ENCODE data around the gene CEP131. TPM values are rescaled to one million over a fixed set of nuclear protein-coding genes. Genes with fewer than 3 reads are reported as not detected.
A peak's percentile ranks its signal among the peaks of the same experiment; 100 is the strongest.

The CEP131 gene
- total and polyA plus RNA-seq, 5 donors: 4.6 to 7.4 (median 5.8) TPM

DNA sequence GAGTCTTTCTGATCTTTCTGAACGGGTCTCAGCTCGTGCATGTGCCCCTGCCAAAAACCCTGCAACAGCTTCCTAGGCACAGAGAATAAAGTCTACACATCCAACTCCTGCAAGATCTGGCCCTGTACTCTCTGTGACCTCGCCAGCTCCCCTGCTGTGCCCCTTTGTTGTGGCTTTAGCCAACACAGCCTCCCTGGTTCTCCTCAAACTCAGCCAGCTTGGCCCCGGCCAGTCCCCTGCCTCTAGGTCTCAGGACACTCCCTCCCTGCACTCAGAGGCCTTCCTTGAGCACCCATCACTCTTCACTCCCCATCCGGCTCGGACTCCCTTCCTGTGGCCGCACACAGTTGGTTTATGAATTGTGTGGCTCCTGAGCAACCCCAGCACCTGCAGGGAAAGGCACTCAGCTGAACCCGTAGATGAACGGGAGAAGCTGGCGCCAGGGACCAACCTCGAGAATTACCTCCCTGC, 1.4 kb downstream of the CEP131 start:
- Histone ChIP-seq H3K9me3 (ENCODE audit: control insufficient read depth, low read length) (no peaks in the 10 kb centered on the region), H3K4me3 (ENCODE audit: low read length) (no peak overlapping the region), H3K27me3 (ENCODE audit: control insufficient read depth, insufficient read depth) (no peaks in the 10 kb centered on the region), H3K4me1 (ENCODE audit: control insufficient read depth, insufficient read depth, low read length) (peaks cover 2% of the 10 kb centered on the region), H3K27ac (ENCODE audit: low read length) (no peak overlapping the region)
- DNase-seq: peak in 1 of 3 donors; percentile 48
- intact Hi-C loops (cut with DNase I): no loop called here
- WGBS: 74% methylated on average over 11 of the region's 11 CpGs
- ATAC-seq: no peak

DNA sequence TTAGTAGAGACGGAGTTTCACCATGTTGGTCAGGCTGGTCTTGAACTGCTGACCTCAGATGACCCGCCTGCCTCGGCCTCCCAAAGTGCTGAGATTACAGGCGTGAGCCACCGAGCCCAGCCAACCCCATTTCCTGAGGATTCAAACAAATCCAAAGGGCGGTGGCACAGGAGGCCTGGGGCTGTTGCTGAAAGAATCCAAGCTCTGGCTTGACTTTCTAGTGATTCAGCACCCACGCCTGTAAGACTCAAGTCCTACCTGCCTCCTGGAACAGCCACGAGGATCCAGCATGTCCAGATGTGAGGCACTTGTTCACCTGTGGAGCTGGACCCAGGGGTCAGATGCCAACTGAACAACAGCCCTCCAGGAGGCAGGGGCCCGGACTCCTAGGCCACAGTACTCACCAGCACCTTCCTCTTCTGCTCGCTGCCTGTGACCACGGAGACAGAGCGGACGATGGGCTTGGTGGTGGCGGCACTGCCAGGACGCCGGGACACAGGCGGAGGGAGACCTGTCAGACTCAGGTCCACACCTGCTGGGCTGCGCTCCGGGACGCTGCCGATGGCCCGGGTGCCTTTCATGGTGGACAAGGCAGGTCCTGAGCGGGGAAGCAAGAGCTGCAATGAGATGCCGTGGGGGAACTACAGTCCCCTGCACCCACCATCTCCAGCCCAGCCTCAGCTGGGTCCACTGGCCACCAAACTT, 3.1 kb downstream of the CEP131 start:
- Histone ChIP-seq H3K27me3 (ENCODE audit: control insufficient read depth, insufficient read depth) (no peaks in the 10 kb centered on the region), H3K4me3 (ENCODE audit: low read length) (no peak overlapping the region), H3K9me3 (ENCODE audit: control insufficient read depth, low read length) (no peaks in the 10 kb centered on the region), H3K27ac (ENCODE audit: low read length) (no peak overlapping the region), H3K4me1 (ENCODE audit: control insufficient read depth, insufficient read depth, low read length) (peaks cover 2% of the 10 kb centered on the region)
- 94% methylated on average over 24 of the region's 24 CpGs for WGBS
- DNase-seq: peak in 2 of 3 donors; percentile 37 to 61
- no peak for ATAC-seq
- intact Hi-C loops (cut with DNase I): no loop called here

DNA sequence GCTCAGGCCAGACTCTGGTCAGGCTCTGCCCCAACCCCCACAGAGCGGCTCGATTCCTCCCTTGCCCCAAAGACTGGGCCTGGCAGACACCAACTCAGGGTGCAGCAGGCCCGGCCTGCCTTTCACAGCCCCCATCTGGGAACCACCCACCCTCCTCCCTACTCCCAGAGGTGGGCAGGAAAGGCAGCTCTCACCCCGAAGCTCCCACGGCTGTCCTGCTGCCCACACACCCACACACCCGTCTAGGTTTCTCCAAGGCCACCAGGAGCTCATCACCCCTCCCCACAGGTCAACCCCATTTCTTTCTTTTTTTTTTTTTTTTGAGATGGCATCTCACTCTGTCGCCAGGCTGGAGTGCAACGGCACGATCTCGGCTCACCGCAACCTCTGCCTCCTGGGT, 3.8 kb downstream of the CEP131 start:
- intact Hi-C loops (cut with DNase I): no loop called here
- H3K27ac ChIP-seq (ENCODE audit: low read length): no peak overlapping the region
- no peaks in the 10 kb centered on the region for H3K27me3 ChIP-seq (ENCODE audit: control insufficient read depth, insufficient read depth)
- no peaks in the 10 kb centered on the region for H3K9me3 ChIP-seq (ENCODE audit: control insufficient read depth, low read length)
- H3K4me1 ChIP-seq (ENCODE audit: control insufficient read depth, insufficient read depth, low read length): peaks cover 2% of the 10 kb centered on the region
- WGBS: 94% methylated on average over 11 of the region's 11 CpGs
- ATAC-seq: no peak
- peak in 1 of 3 donors; percentile 29 for DNase-seq
- H3K4me3 ChIP-seq (ENCODE audit: low read length): no peak overlapping the region

DNA sequence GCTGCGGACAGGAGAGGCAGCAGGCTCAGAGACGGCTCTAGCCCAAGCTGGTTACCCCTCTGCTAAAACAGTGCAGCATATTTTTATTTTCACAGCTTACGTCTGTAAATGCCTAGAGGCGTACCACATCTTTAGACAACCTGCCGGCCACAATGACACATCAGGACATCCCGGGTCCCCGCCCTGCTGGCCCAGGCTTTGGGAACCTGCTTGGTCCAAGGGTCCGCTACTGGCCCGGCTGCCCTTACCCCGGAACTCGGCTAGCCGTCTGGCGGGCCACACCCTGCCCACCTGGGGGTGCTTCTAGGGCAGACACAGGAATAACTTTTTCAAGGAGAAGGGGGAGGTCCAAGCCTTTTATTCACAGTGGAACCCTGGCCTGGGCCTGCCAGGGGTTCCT, 4.3 kb downstream of the CEP131 start:
- Histone ChIP-seq H3K27me3 (ENCODE audit: control insufficient read depth, insufficient read depth) (no peaks in the 10 kb centered on the region), H3K4me1 (ENCODE audit: control insufficient read depth, insufficient read depth, low read length) (peaks cover 2% of the 10 kb centered on the region), H3K9me3 (ENCODE audit: control insufficient read depth, low read length) (no peaks in the 10 kb centered on the region), H3K27ac (ENCODE audit: low read length) (no peak overlapping the region), H3K4me3 (ENCODE audit: low read length) (no peak overlapping the region)
- DNase-seq: peak in 1 of 3 donors; percentile 44
- intact Hi-C loops (cut with DNase I): no loop called here
- 90% methylated on average over 13 of the region's 13 CpGs for WGBS
- ATAC-seq: no peak

DNA sequence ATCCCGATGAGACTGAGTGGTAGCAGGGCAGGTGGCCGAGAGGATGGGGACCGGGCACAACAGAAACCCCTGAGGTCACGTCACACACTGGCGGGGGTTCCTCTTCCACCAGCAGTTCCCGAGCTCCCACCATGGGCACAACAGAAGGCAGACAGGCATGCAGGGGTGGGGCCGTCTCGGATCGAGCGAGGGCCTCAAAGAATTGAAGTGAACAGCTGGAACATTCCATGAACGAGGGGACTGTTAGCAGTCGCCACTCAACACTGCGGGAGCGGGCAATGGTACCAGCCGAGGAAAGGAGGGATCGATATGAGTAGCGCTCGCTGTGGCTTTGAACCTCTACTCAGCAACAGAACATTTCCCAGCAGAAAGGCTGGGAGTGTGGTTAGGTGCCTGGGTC, 5.3 kb downstream of the CEP131 start:
- no peak for ATAC-seq
- DNase-seq: peak in 1 of 3 donors; percentile 36
- H3K9me3 ChIP-seq (ENCODE audit: control insufficient read depth, low read length): no peaks in the 10 kb centered on the region
- peaks cover 2% of the 10 kb centered on the region for H3K4me1 ChIP-seq (ENCODE audit: control insufficient read depth, insufficient read depth, low read length)
- H3K27me3 ChIP-seq (ENCODE audit: control insufficient read depth, insufficient read depth): no peaks in the 10 kb centered on the region
- WGBS: 88% methylated on average over 18 of the region's 18 CpGs
- H3K27ac ChIP-seq (ENCODE audit: low read length): no peak overlapping the region
- H3K4me3 ChIP-seq (ENCODE audit: low read length): no peak overlapping the region
- intact Hi-C loops (cut with DNase I): no loop called here

DNA sequence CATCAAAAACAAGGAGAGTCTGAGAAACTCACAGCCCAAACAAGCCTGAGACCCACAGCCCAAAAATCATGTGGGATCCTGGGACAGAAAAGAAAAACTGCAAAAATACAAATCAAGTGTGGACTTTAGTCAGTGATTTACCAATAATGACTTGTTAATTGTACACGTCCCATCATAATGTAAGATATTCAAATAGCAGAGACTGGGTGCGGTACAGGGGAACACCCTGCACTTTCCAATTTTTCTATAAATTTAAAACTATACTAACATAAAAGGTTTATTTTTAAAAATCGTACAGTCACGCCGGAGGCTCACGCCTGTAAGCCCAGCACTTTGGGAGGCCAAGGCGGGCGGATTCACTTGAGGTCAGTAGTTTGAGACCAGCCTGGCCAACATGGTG, 8.8 kb downstream of the CEP131 start:
- H3K27me3 ChIP-seq (ENCODE audit: control insufficient read depth, insufficient read depth): no peaks in the 10 kb centered on the region
- 97% methylated on average over 8 of the region's 8 CpGs for WGBS
- H3K9me3 ChIP-seq (ENCODE audit: control insufficient read depth, low read length): no peaks in the 10 kb centered on the region
- no peak overlapping the region for H3K27ac ChIP-seq (ENCODE audit: low read length)
- intact Hi-C loops (cut with DNase I): no loop called here
- H3K4me1 ChIP-seq (ENCODE audit: control insufficient read depth, insufficient read depth, low read length): no peaks in the 10 kb centered on the region
- H3K4me3 ChIP-seq (ENCODE audit: low read length): no peak overlapping the region
- peak in 1 of 3 donors; percentile 2 for DNase-seq
- ATAC-seq: no peak

DNA sequence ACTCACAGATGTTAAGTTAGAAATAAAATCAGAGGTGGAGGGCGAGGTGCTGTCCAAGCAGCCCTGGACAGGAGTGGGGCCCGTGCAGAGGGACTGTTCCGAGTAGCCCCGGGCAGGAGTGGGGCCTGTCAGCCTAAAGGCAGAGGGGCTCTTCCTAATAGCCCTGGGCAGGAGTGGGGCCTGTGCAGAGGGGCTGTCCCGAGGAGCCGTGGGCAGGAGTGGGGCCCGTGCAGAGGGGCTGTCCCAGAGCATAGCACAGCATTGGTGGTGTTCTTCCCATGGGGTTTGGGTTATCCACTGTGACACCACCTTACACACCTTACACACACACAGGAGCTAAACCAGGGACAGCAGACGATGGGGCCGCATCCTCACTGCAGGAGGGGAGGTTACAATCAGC, 10.4 kb downstream of the CEP131 start:
- intact Hi-C loops (cut with DNase I): no loop called here
- ATAC-seq: no peak
- 93% methylated on average over 9 of the region's 9 CpGs for WGBS
- Histone ChIP-seq H3K4me3 (ENCODE audit: low read length) (no peak overlapping the region), H3K9me3 (ENCODE audit: control insufficient read depth, low read length) (no peaks in the 10 kb centered on the region), H3K4me1 (ENCODE audit: control insufficient read depth, insufficient read depth, low read length) (no peaks in the 10 kb centered on the region), H3K27ac (ENCODE audit: low read length) (no peak overlapping the region), H3K27me3 (ENCODE audit: control insufficient read depth, insufficient read depth) (no peaks in the 10 kb centered on the region)
- DNase-seq: peak in 1 of 3 donors; percentile 14

DNA sequence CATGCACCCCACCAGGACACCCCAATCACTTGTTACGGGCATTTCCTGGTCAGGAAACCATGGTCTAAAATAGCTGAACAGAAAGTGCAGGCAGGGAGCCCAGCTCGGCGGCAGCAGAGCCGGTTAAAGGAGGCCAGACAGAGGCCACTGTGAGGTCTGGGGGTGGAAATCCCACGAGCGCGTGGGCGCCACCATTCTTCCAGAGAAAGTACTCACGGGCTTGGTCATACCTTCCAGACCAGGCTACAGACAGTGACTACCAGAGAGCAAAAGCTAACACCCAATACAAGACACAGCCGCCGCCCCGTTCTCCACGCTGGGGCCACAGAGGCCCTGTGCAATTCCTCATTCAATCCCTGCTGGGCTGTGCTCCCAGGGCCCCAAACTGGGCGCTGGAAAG, 11.9 kb downstream of the CEP131 start:
- Histone ChIP-seq H3K27me3 (ENCODE audit: control insufficient read depth, insufficient read depth) (no peaks in the 10 kb centered on the region), H3K4me1 (ENCODE audit: control insufficient read depth, insufficient read depth, low read length) (no peaks in the 10 kb centered on the region), H3K9me3 (ENCODE audit: control insufficient read depth, low read length) (no peaks in the 10 kb centered on the region), H3K27ac (ENCODE audit: low read length) (no peak overlapping the region), H3K4me3 (ENCODE audit: low read length) (no peak overlapping the region)
- DNase-seq: peak in 1 of 3 donors; percentile 54
- intact Hi-C loops (cut with DNase I): no loop called here
- WGBS: 66% methylated on average over 14 of the region's 14 CpGs
- ATAC-seq: peak; percentile 29 to 66

DNA sequence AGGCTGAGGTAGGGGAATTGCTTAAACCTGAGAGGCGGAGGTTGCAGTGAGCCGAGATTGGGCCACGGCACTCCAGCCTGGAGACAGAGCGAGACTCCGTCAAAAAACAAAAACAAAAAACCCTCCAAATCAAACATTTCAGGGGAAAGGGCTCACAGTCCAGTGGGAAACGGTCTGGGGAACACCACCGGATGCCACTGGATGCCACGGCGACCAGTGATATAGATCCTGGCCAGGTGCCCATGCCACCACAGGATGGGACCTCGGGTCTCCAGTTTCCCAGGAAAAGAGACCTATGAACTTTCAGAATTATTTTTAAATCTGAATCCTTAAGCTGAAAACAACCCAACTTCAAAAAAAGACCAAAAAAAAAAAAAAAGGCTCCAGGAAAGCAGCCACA, 12.3 kb downstream of the CEP131 start:
- no peak overlapping the region for H3K27ac ChIP-seq (ENCODE audit: low read length)
- peak in 1 of 2 donors; percentile 21 for ATAC-seq
- DNase-seq: peak in 1 of 3 donors; percentile 73
- WGBS: 69% methylated on average over 10 of the region's 10 CpGs
- H3K9me3 ChIP-seq (ENCODE audit: control insufficient read depth, low read length): no peaks in the 10 kb centered on the region
- H3K27me3 ChIP-seq (ENCODE audit: control insufficient read depth, insufficient read depth): no peaks in the 10 kb centered on the region
- no peaks in the 10 kb centered on the region for H3K4me1 ChIP-seq (ENCODE audit: control insufficient read depth, insufficient read depth, low read length)
- intact Hi-C loops (cut with DNase I): no loop called here
- no peak overlapping the region for H3K4me3 ChIP-seq (ENCODE audit: low read length)

DNA sequence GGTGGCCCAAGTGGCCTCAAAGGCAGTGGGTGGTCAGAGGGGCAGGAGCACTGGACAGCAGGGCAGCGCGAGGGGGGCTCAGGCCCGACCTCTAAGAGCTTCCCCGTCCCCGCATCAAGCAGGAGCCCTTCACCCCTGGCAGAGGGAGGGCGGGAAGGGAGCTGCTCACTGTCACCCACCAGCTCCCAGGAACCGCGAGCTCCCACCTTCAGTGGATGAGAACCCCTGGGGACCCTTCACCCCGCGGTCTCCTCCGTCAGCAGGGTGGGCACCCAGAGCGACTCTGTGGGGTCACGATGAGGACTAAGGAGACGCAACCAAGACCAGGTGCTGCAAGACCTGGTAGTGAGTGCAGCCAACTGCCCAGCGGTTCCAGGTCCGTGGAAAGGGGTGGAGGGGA, 13.6 kb downstream of the CEP131 start:
- H3K4me1 ChIP-seq (ENCODE audit: control insufficient read depth, insufficient read depth, low read length): no peaks in the 10 kb centered on the region
- no peaks in the 10 kb centered on the region for H3K27me3 ChIP-seq (ENCODE audit: control insufficient read depth, insufficient read depth)
- H3K4me3 ChIP-seq (ENCODE audit: low read length): no peak overlapping the region
- intact Hi-C loops (cut with DNase I): no loop called here
- no peak overlapping the region for H3K27ac ChIP-seq (ENCODE audit: low read length)
- DNase-seq: no peak
- WGBS: 95% methylated on average over 16 of the region's 16 CpGs
- no peaks in the 10 kb centered on the region for H3K9me3 ChIP-seq (ENCODE audit: control insufficient read depth, low read length)
- ATAC-seq: no peak

DNA sequence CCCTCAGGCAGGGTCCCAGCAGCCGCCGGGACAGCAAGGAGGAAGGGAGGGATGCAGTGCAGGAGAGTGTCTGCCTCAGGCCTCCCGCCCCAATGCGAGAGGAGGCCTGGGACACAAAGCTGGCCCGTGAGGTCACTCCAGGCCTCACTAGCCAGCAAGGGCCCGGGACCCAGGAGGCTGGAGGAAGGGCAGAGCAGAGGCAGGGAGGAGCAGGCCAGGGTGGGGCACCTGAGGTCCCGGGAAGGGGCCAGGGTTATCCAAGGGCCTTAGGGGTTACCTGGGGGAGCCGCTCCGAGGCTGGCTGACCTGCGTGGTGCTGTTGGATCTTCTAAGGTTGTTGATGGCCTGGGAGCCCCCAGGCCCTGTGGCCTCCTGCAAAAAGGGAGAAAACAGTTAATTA, 14.1 kb downstream of the CEP131 start:
- Histone ChIP-seq H3K4me3 (ENCODE audit: low read length) (no peak overlapping the region), H3K9me3 (ENCODE audit: control insufficient read depth, low read length) (no peaks in the 10 kb centered on the region), H3K4me1 (ENCODE audit: control insufficient read depth, insufficient read depth, low read length) (no peaks in the 10 kb centered on the region), H3K27me3 (ENCODE audit: control insufficient read depth, insufficient read depth) (no peaks in the 10 kb centered on the region), H3K27ac (ENCODE audit: low read length) (no peak overlapping the region)
- ATAC-seq (no peak), DNase-seq (peak in 1 of 3 donors; percentile 20)
- intact Hi-C loops (cut with DNase I): no loop called here
- WGBS: 97% methylated on average over 10 of the region's 10 CpGs
